Suprapubic skin (tissue), 4 donors: ENCODE results near the gene SNRPB. TPM values are rescaled to one million over a fixed set of nuclear protein-coding genes. Genes with fewer than 3 reads are reported as not detected.
A peak's percentile ranks its signal among the peaks of the same experiment; 100 is the strongest.

ENCODE experiments used
- DNase-seq, 2 donors: peaks; one replicate each; pipeline ENCODE4 v3.0.0-alpha.2; 2019; ENCODE audit warnings: low spot score in 2 of 2
- H3K27ac ChIP-seq: fragments of 200-600 bp; sonication (generic); one replicate; pipeline ENCODE4 v1.5.1; 2019
- H3K27me3 ChIP-seq: fragments of 200-600 bp; sonication (generic); one replicate; pipeline ENCODE4 v1.5.1; 2019
- H3K36me3 ChIP-seq: fragments of 200-600 bp; sonication (generic); one replicate; pipeline ENCODE4 v1.5.1; 2019
- H3K4me1 ChIP-seq: fragments of 200-600 bp; sonication (generic); one replicate; pipeline ENCODE4 v1.5.1; 2019
- H3K4me3 ChIP-seq: fragments of 200-600 bp; sonication (generic); one replicate; pipeline ENCODE4 v1.5.1; 2019; ENCODE audit warnings: mild to moderate bottlenecking
- H3K9me3 ChIP-seq: fragments of 200-600 bp; sonication (generic); one replicate; pipeline ENCODE4 v1.5.1; 2019
- CTCF ChIP-seq, 2 donors: fragments of 200-600 bp in 1 of 2; fragments of 450-650 bp in 1 of 2; sonication (generic) in 1 of 2; IDR thresholded peaks; one replicate each; pipeline ENCODE4 v1.5.1; 2016 to 2019; ENCODE audit warnings: antibody characterized with exemption in 2 of 2, mild to moderate bottlenecking in 1 of 2, moderate library complexity in 1 of 2
- EP300 ChIP-seq: sonication (generic); formaldehyde crosslinking; IDR thresholded peaks from one replicate; pipeline ENCODE4 v1.6.1; 2017; ENCODE audit warnings: antibody characterized with exemption
- POLR2A ChIP-seq, 2 donors: fragments of 450-650 bp; IDR thresholded peaks; one replicate each; pipeline ENCODE4 v1.6.1; 2017; ENCODE audit warnings: antibody characterized with exemption in 2 of 2, mild to moderate bottlenecking in 2 of 2, moderate library complexity in 2 of 2
- POLR2AphosphoS5 ChIP-seq, 3 donors: sonication (generic); formaldehyde crosslinking; IDR thresholded peaks; one replicate each; pipeline ENCODE4 v1.6.1; 2017; ENCODE audit warnings: antibody characterized with exemption in 3 of 3
- WGBS: methylation state at CpG from one replicate; pipeline ENCODE4 v1.1.5; 2018; 5-methylcytosine and 5-hydroxymethylcytosine counted together
- total RNA-seq, 4 donors: library from RNA; depleted of rRNA; stranded (reverse); fragments of >200 nt; gene quantifications; one replicate each; pipeline ENCODE4 v1.1.0, GENCODE V29; 2016

SNRPB gene
- 100 to 1,000 TPM; 133 to 250 (median 221) TPM for total RNA-seq

- Histone ChIP-seq H3K9me3 (no peaks in the 10 kb centered on the region), H3K36me3 (peaks cover 21% of the 10 kb centered on the region), H3K4me3 (peak within 1 kb of the TSS; percentile 78), H3K27ac (peak within 1 kb of the TSS; percentile 89), H3K27me3 (no peaks in the 10 kb centered on the region), H3K4me1 (peaks cover 21% of the 10 kb centered on the region)
- under 1% methylated on average over 44 of the region's 53 CpGs for WGBS
- peak; percentile 98 to 99 for DNase-seq
- no peak for TF ChIP-seq CTCF (IDR thresholded peaks at IDR 0.05)
- no peak for TF ChIP-seq EP300
- TF ChIP-seq POLR2A (IDR thresholded peaks at IDR 0.05): peak; percentile 39 to 90
- TF ChIP-seq POLR2AphosphoS5 (IDR thresholded peaks at IDR 0.05): peak; percentile 87 to 95 (median 90)
Observed at GRCh38 chr20:2470423-2471193, at the start of gene SNRPB. Gene SNRPB, minus strand, starts transcription at chr20:2470789. Its CDS starts 99 bp downstream, at chr20:2470690.

GRCh38 chr20:2519115-2519809, 48.7 kb upstream of the SNRPB start:
- DNase-seq: peak in 1 of 2 donors; percentile 18
- no peak overlapping the region for H3K4me3 ChIP-seq
- no peaks in the 10 kb centered on the region for H3K9me3 ChIP-seq
- peaks cover 4% of the 10 kb centered on the region for H3K4me1 ChIP-seq
- H3K27ac ChIP-seq: no peak overlapping the region
- 94% methylated on average over 4 of the region's 4 CpGs for WGBS
- no peak for TF ChIP-seq POLR2A (IDR thresholded peaks at IDR 0.05)
- H3K27me3 ChIP-seq: no peaks in the 10 kb centered on the region
- H3K36me3 ChIP-seq: no peaks in the 10 kb centered on the region

- TF ChIP-seq EP300 (no peak), CTCF (IDR thresholded peaks at IDR 0.05) (no peak), POLR2AphosphoS5 (IDR thresholded peaks at IDR 0.05) (no peak), POLR2A (IDR thresholded peaks at IDR 0.05) (no peak)
- 80% methylated on average over 4 of the region's 4 CpGs for WGBS
- Histone ChIP-seq H3K27ac (no peak overlapping the region), H3K4me1 (no peaks in the 10 kb centered on the region), H3K27me3 (no peaks in the 10 kb centered on the region), H3K9me3 (no peaks in the 10 kb centered on the region), H3K36me3 (no peaks in the 10 kb centered on the region), H3K4me3 (no peak overlapping the region)
- no peak for DNase-seq
Observed at GRCh38 chr20:2518558-2518957, 48.0 kb upstream of the SNRPB start.

- DNase-seq: no peak
- TF ChIP-seq POLR2A (IDR thresholded peaks at IDR 0.05) (no peak), CTCF (IDR thresholded peaks at IDR 0.05) (no peak), POLR2AphosphoS5 (IDR thresholded peaks at IDR 0.05) (no peak), EP300 (no peak)
- H3K4me1 ChIP-seq: no peaks in the 10 kb centered on the region
- WGBS: 88% methylated on average over 10 of the region's 10 CpGs
- no peaks in the 10 kb centered on the region for H3K36me3 ChIP-seq
- no peaks in the 10 kb centered on the region for H3K9me3 ChIP-seq
- no peak overlapping the region for H3K27ac ChIP-seq
- no peaks in the 10 kb centered on the region for H3K27me3 ChIP-seq
- no peak overlapping the region for H3K4me3 ChIP-seq
Observed at GRCh38 chr20:2518096-2518495, 47.5 kb upstream of the SNRPB start.

GRCh38 chr20:2516399-2516798, 45.8 kb upstream of the SNRPB start:
- no peak for TF ChIP-seq POLR2AphosphoS5 (IDR thresholded peaks at IDR 0.05)
- TF ChIP-seq EP300: no peak
- TF ChIP-seq CTCF (IDR thresholded peaks at IDR 0.05): no peak
- no peak for TF ChIP-seq POLR2A (IDR thresholded peaks at IDR 0.05)
- no peak overlapping the region for H3K27ac ChIP-seq
- WGBS: 81% methylated on average over 2 of the region's 2 CpGs
- no peaks in the 10 kb centered on the region for H3K4me1 ChIP-seq
- no peaks in the 10 kb centered on the region for H3K9me3 ChIP-seq
- no peak overlapping the region for H3K4me3 ChIP-seq
- DNase-seq: no peak
- no peaks in the 10 kb centered on the region for H3K36me3 ChIP-seq
- H3K27me3 ChIP-seq: no peaks in the 10 kb centered on the region
